Endodermal cell (in vitro differentiated cells): Measurements from ENCODE around the gene ATP6V0B. TPM values are rescaled to one million over a fixed set of nuclear protein-coding genes. Genes with fewer than 3 reads are reported as not detected.
A peak's percentile ranks its signal among the peaks of the same experiment; 100 is the strongest.

Source experiments
- DNase-seq: peaks from one replicate; pipeline ENCODE4 v3.0.0-alpha.2; 2017
- H3K27ac ChIP-seq: 2 replicates; pipeline ENCODE4 v1.5.1; 2013; ENCODE audit warnings: mild to moderate bottlenecking, low read depth, low read length, moderate library complexity
- H3K27me3 ChIP-seq: 2 replicates; pipeline ENCODE4 v1.6.1; 2013; ENCODE audit warnings: mild to moderate bottlenecking, low read length, moderate library complexity; ENCODE audit not compliant: insufficient read depth, control insufficient read depth, poor library complexity, severe bottlenecking
- H3K36me3 ChIP-seq: 2 replicates; pipeline ENCODE4 v1.7.0; 2013; ENCODE audit warnings: mild to moderate bottlenecking, low read length, moderate library complexity; ENCODE audit not compliant: control insufficient read depth, insufficient read depth
- H3K4me1 ChIP-seq: one replicate; pipeline ENCODE4 v1.7.0; 2013; ENCODE audit warnings: low read length; ENCODE audit not compliant: control insufficient read depth, insufficient read depth
- H3K4me3 ChIP-seq: 2 replicates; pipeline ENCODE4 v1.5.1; 2013; ENCODE audit warnings: mild to moderate bottlenecking, low read length, moderate library complexity
- H3K9ac ChIP-seq: 2 replicates; pipeline ENCODE4 v1.6.1; 2013; ENCODE audit warnings: mild to moderate bottlenecking, low read length, moderate library complexity; ENCODE audit not compliant: poor library complexity, severe bottlenecking; ENCODE audit errors: extremely low read depth
- H3K9me3 ChIP-seq: 2 replicates; pipeline ENCODE4 v1.6.1; 2013; ENCODE audit warnings: mild to moderate bottlenecking, low read length, moderate library complexity; ENCODE audit not compliant: control insufficient read depth
- H3K27ac Mint-ChIP-seq: 2 replicates; pipeline ENCODE4 v1.8.0; 2020; ENCODE audit warnings: mixed read lengths
- H3K27me3 Mint-ChIP-seq: 2 replicates; pipeline ENCODE4 v1.8.0; 2021; ENCODE audit warnings: mild to moderate bottlenecking, mixed read lengths; ENCODE audit not compliant: insufficient read depth
- H3K36me3 Mint-ChIP-seq: 2 replicates; pipeline ENCODE4 v1.8.0; 2020; ENCODE audit warnings: low read depth, mixed read lengths
- H3K4me1 Mint-ChIP-seq: 2 replicates; pipeline ENCODE4 v1.8.0; 2020; ENCODE audit warnings: mixed read lengths
- H3K4me3 Mint-ChIP-seq: 2 replicates; pipeline ENCODE4 v1.8.0; 2020; ENCODE audit warnings: mild to moderate bottlenecking, moderate library complexity, mixed read lengths
- H3K9me3 Mint-ChIP-seq: 2 replicates; pipeline ENCODE4 v1.8.0; 2020; ENCODE audit warnings: mild to moderate bottlenecking, mixed read lengths
- CTCF ChIP-seq: fragments of 200-600 bp; sonication (generic); conservative IDR thresholded peaks from 2 replicates; pipeline ENCODE4 v1.5.0; 2021; ENCODE audit warnings: antibody characterized with exemption, mild to moderate bottlenecking
- WGBS, 2 experiments: methylation state at CpG; one replicate each; pipeline versions ENCODE4 v1.1.5 to v1.1.7; 2013; ENCODE audit warnings: missing lambda C conversion rate in 2 of 2, mixed read lengths in 1 of 2; ENCODE audit not compliant: insufficient coverage in 1 of 2, insufficient read length in 1 of 2; 5-methylcytosine and 5-hydroxymethylcytosine counted together
- total RNA-seq, 2 donors: library from RNA; stranded (reverse); fragmentation: NEBNext Ultra II Directional in 1 of 2; extraction: Animal tissue kit (Norgen Biotek cat#: 25700) in 1 of 2; gene quantifications; 2 replicates in 1 of 2; 3 replicates in 1 of 2; pipeline ENCODE4 v1.2.1, GENCODE V29; 2021

Gene ATP6V0B
- total RNA-seq, 2 donors from 2014 or later = 108 to 116 TPM

GRCh38 chr1:43963890-43964289 is 10.9 kb upstream of the ATP6V0B start:
- H3K27me3 Mint-ChIP-seq = no peaks in the 10 kb centered on the region
- Histone ChIP-seq H3K27ac (no peak overlapping the region), H3K27me3 (no peaks in the 10 kb centered on the region), H3K9ac (no peak overlapping the region), H3K4me3 (no peak overlapping the region), H3K36me3 (peaks cover 8% of the 10 kb centered on the region), H3K4me1 (no peaks in the 10 kb centered on the region), H3K9me3 (no peaks in the 10 kb centered on the region)
- no peak for TF ChIP-seq CTCF
- H3K36me3 Mint-ChIP-seq = peaks cover 12% of the 10 kb centered on the region
- 85 to 86% methylated on average over 4 to 5 of the region's 5 CpGs for WGBS, 2 experiments
- no peak overlapping the region for H3K27ac Mint-ChIP-seq
- H3K4me3 Mint-ChIP-seq = no peak overlapping the region
- no peak for DNase-seq
- H3K4me1 Mint-ChIP-seq = no peaks in the 10 kb centered on the region
- H3K9me3 Mint-ChIP-seq = no peaks in the 10 kb centered on the region

- H3K27me3 ChIP-seq = no peaks in the 10 kb centered on the region
- no peak for DNase-seq
- H3K27ac Mint-ChIP-seq = no peak overlapping the region
- H3K36me3 ChIP-seq = no peaks in the 10 kb centered on the region
- peaks cover 12% of the 10 kb centered on the region for H3K36me3 Mint-ChIP-seq
- no peak for TF ChIP-seq CTCF
- no peak overlapping the region for H3K27ac ChIP-seq
- H3K4me1 Mint-ChIP-seq = peaks cover 1% of the 10 kb centered on the region
- no peaks in the 10 kb centered on the region for H3K27me3 Mint-ChIP-seq
- H3K9me3 ChIP-seq = no peaks in the 10 kb centered on the region
- no peak overlapping the region for H3K4me3 ChIP-seq
- no peak overlapping the region for H3K4me3 Mint-ChIP-seq
- no peaks in the 10 kb centered on the region for H3K4me1 ChIP-seq
- 90 to 95% methylated on average over 2 of the region's 3 CpGs for WGBS, 2 experiments
- H3K9ac ChIP-seq = no peak overlapping the region
- no peaks in the 10 kb centered on the region for H3K9me3 Mint-ChIP-seq
These were observed 9.4 kb upstream of the ATP6V0B start for GRCh38 chr1:43965316-43965715.

GRCh38 chr1:43968348-43968948 is 6.3 kb upstream of the ATP6V0B start:
- Histone ChIP-seq H3K9me3 (no peaks in the 10 kb centered on the region), H3K36me3 (peaks cover 19% of the 10 kb centered on the region), H3K27ac (no peak overlapping the region), H3K27me3 (no peaks in the 10 kb centered on the region), H3K4me3 (no peak overlapping the region), H3K9ac (no peak overlapping the region), H3K4me1 (no peaks in the 10 kb centered on the region)
- Mint-ChIP-seq H3K4me3 (no peak overlapping the region), H3K27ac (no peak overlapping the region), H3K9me3 (no peaks in the 10 kb centered on the region), H3K27me3 (no peaks in the 10 kb centered on the region), H3K4me1 (peaks cover 1% of the 10 kb centered on the region), H3K36me3 (peaks cover 17% of the 10 kb centered on the region)
- DNase-seq = peak; percentile 90
- 89 to 91% methylated on average over 4 to 6 of the region's 6 CpGs for WGBS, 2 experiments
- no peak for TF ChIP-seq CTCF
